H9 (cell line): ENCODE data around the gene PNPLA4. TPM values are rescaled to one million over a fixed set of nuclear protein-coding genes. Genes with fewer than 3 reads are reported as not detected.

ENCODE experiments used
- DNase-seq: peaks from one replicate; pipeline ENCODE4 v3.0.0-alpha.2; 2017
- H2AFZ ChIP-seq: one replicate; pipeline ENCODE4 v1.6.1; 2013; ENCODE audit warnings: mild to moderate bottlenecking, low read length, control low read depth, moderate library complexity
- H2AK5ac ChIP-seq: 2 replicates; pipeline ENCODE4 v1.6.1; 2013; ENCODE audit warnings: low read length, control low read depth, mixed read lengths; ENCODE audit not compliant: insufficient read length
- H2BK120ac ChIP-seq: one replicate; pipeline ENCODE4 v1.6.1; 2013; ENCODE audit warnings: low read depth, mild to moderate bottlenecking, low read length, control low read depth, inconsistent platforms; ENCODE audit not compliant: poor library complexity, severe bottlenecking
- H2BK12ac ChIP-seq: 2 replicates; pipeline ENCODE4 v1.6.1; 2013; ENCODE audit warnings: low read length, control low read depth, mixed read lengths, low read depth; ENCODE audit not compliant: insufficient read length
- H2BK15ac ChIP-seq: 2 replicates; pipeline ENCODE4 v1.6.1; 2013; ENCODE audit warnings: low read depth, low read length, control low read depth
- H2BK20ac ChIP-seq: one replicate; pipeline ENCODE4 v1.6.1; 2013; ENCODE audit warnings: low read depth, mild to moderate bottlenecking, low read length, control low read depth, inconsistent platforms; ENCODE audit not compliant: poor library complexity, severe bottlenecking
- H2BK5ac ChIP-seq: 2 replicates; pipeline ENCODE4 v1.6.1; 2013; ENCODE audit warnings: low read length, control low read depth, mixed read lengths; ENCODE audit not compliant: insufficient read length
- H3K14ac ChIP-seq: 2 replicates; pipeline ENCODE4 v1.6.1; 2013; ENCODE audit warnings: low read length, control low read depth; ENCODE audit not compliant: insufficient read depth
- H3K18ac ChIP-seq: 2 replicates; pipeline ENCODE4 v1.6.1; 2013; ENCODE audit warnings: low read depth, mild to moderate bottlenecking, mixed read lengths, low read length, control low read depth; ENCODE audit not compliant: insufficient read length
- H3K23ac ChIP-seq: 2 replicates; pipeline ENCODE4 v1.6.1; 2013; ENCODE audit warnings: low read length, control low read depth, mixed read lengths, low read depth; ENCODE audit not compliant: insufficient read length
- H3K23me2 ChIP-seq: 2 replicates; pipeline ENCODE4 v1.6.1; 2013; ENCODE audit warnings: low read depth, mild to moderate bottlenecking, mixed read lengths, low read length, control low read depth; ENCODE audit not compliant: insufficient read length, poor library complexity, severe bottlenecking
- H3K27ac ChIP-seq: 2 replicates; pipeline ENCODE4 v1.5.1; 2013; ENCODE audit warnings: low read length, control low read depth, mixed read lengths, low read depth; ENCODE audit not compliant: insufficient read length
- H3K27me3 ChIP-seq: 2 replicates; pipeline ENCODE4 v1.6.1; 2013; ENCODE audit warnings: low read length, control low read depth, inconsistent platforms; ENCODE audit not compliant: insufficient read depth
- H3K4ac ChIP-seq: 2 replicates; pipeline ENCODE4 v1.6.1; 2013; ENCODE audit warnings: low read depth, mild to moderate bottlenecking, control low read depth, inconsistent platforms, low read length, moderate library complexity
- H3K4me1 ChIP-seq: 2 replicates; pipeline ENCODE4 v1.6.1; 2013; ENCODE audit warnings: low read length, control low read depth, inconsistent platforms; ENCODE audit not compliant: insufficient read depth
- H3K4me2 ChIP-seq: 2 replicates; pipeline ENCODE4 v1.6.1; 2013; ENCODE audit warnings: low read length, control low read depth, mixed read lengths; ENCODE audit not compliant: insufficient read length, insufficient read depth
- H3K56ac ChIP-seq: 2 replicates; pipeline ENCODE4 v1.6.1; 2013; ENCODE audit warnings: low read depth, mild to moderate bottlenecking, mixed read lengths, low read length, control low read depth; ENCODE audit not compliant: insufficient read length
- H3K79me1 ChIP-seq: 2 replicates; pipeline ENCODE4 v1.6.1; 2013; ENCODE audit warnings: low read depth, mild to moderate bottlenecking, moderate library complexity, low read length, control low read depth, inconsistent platforms; ENCODE audit not compliant: insufficient read depth, poor library complexity, severe bottlenecking
- H3K79me2 ChIP-seq: 2 replicates; pipeline ENCODE4 v1.6.1; 2013; ENCODE audit warnings: low read length, control low read depth, inconsistent platforms; ENCODE audit not compliant: insufficient read depth
- H3K9ac ChIP-seq: 2 replicates; pipeline ENCODE4 v1.6.1; 2013; ENCODE audit warnings: low read length, control low read depth, mixed read lengths; ENCODE audit not compliant: insufficient read length; ENCODE audit errors: extremely low read depth
- H3K9me3 ChIP-seq: one replicate; pipeline ENCODE4 v1.6.1; 2013; ENCODE audit warnings: low read depth, low read length, inconsistent platforms; ENCODE audit not compliant: control insufficient read depth
- H3T11ph ChIP-seq: one replicate; pipeline ENCODE4 v1.6.1; 2013; ENCODE audit warnings: mild to moderate bottlenecking, low read length, control low read depth, inconsistent platforms
- H4K20me1 ChIP-seq: one replicate; pipeline ENCODE4 v1.6.1; 2013; ENCODE audit not compliant: control insufficient read depth, insufficient read length, insufficient read depth
- H4K5ac ChIP-seq: 2 replicates; pipeline ENCODE4 v1.6.1; 2013; ENCODE audit warnings: low read depth, mild to moderate bottlenecking, mixed read lengths, low read length, control low read depth; ENCODE audit not compliant: insufficient read length
- H4K8ac ChIP-seq: replicated peaks from 2 replicates; pipeline ENCODE4 v1.6.1; 2013; ENCODE audit warnings: low read length, control low read depth, mixed read lengths, low read depth; ENCODE audit not compliant: insufficient read length
- H4K91ac ChIP-seq: 2 replicates; pipeline ENCODE4 v1.6.1; 2013; ENCODE audit warnings: low read depth, mild to moderate bottlenecking, moderate library complexity, mixed read lengths, low read length, control low read depth; ENCODE audit not compliant: insufficient read length
- H3K27ac Mint-ChIP-seq, 3 experiments: 2 replicates in 2 of 3; 3 replicates in 1 of 3; pipeline ENCODE4 v1.8.0; 2020 to 2021; ENCODE audit warnings: mixed read lengths in 3 of 3, mild to moderate bottlenecking in 1 of 3, moderate library complexity in 1 of 3
- H3K27me3 Mint-ChIP-seq: 2 replicates; pipeline ENCODE4 v1.8.0; 2021; ENCODE audit warnings: low read depth, mild to moderate bottlenecking, moderate library complexity, mixed read lengths
- H3K36me3 Mint-ChIP-seq, 3 experiments: 2 replicates in 2 of 3; 3 replicates in 1 of 3; pipeline ENCODE4 v1.8.0; 2020 to 2021; ENCODE audit warnings: low read depth in 3 of 3, mixed read lengths in 3 of 3; ENCODE audit not compliant: insufficient read depth in 1 of 3
- H3K4me1 Mint-ChIP-seq, 2 experiments: 2 replicates each; pipeline ENCODE4 v1.8.0; 2020; ENCODE audit warnings: mixed read lengths in 2 of 2
- H3K4me3 Mint-ChIP-seq, 2 experiments: 2 replicates in 1 of 2; 3 replicates in 1 of 2; pipeline ENCODE4 v1.8.0; 2020 to 2021; ENCODE audit warnings: mild to moderate bottlenecking in 2 of 2, mixed read lengths in 2 of 2, moderate library complexity in 1 of 2
- H3K9me3 Mint-ChIP-seq, 2 experiments: 2 replicates in 1 of 2; 3 replicates in 1 of 2; pipeline ENCODE4 v1.8.0; 2020; ENCODE audit warnings: mild to moderate bottlenecking in 2 of 2, mixed read lengths in 2 of 2, moderate library complexity in 1 of 2
- CTCF ChIP-seq: fragments of 200-600 bp; sonication (generic); conservative IDR thresholded peaks from 3 replicates; pipeline ENCODE4 v1.8.0; 2021; ENCODE audit warnings: antibody characterized with exemption, mild to moderate bottlenecking
- WGBS: extraction: QIAGEN DNeasy Blood & Tissue Kit; methylation state at CpG from one replicate; pipeline ENCODE4 v1.1.7; 2013; ENCODE audit warnings: missing lambda C conversion rate, low lambda C conversion rate, mixed read lengths; ENCODE audit not compliant: insufficient read length; ENCODE audit errors: extremely low coverage; 5-methylcytosine and 5-hydroxymethylcytosine counted together
- total RNA-seq: library from RNA; stranded (reverse); gene quantifications from 2 replicates; pipeline ENCODE4 v1.2.1, GENCODE V29; 2021

PNPLA4 gene
- total RNA-seq, 1 experiment from 2014 or later = 21.4 TPM

- H2AK5ac ChIP-seq = no peak overlapping the region
- no peak overlapping the region for H3K56ac ChIP-seq
- no peak overlapping the region for H2BK15ac ChIP-seq
- no CpG with 5 or more reads among the region's 9 CpGs for WGBS
- no peak overlapping the region for H2BK5ac ChIP-seq
- no peak overlapping the region for H3K9ac ChIP-seq
- TF ChIP-seq CTCF = no peak
- no peak overlapping the region for H4K91ac ChIP-seq
- no peak overlapping the region for H2AFZ ChIP-seq
- H2BK20ac ChIP-seq = no peak overlapping the region
- no peak overlapping the region for H3K4ac ChIP-seq
- Mint-ChIP-seq H3K4me3 (no peak overlapping the region), H3K27ac (no peak overlapping the region), H3K27me3 (no peaks in the 10 kb centered on the region; the same call in 1 of the 2 replicates), H3K36me3 (no peaks in the 10 kb centered on the region), H3K9me3 (no peaks in the 10 kb centered on the region; a peak in 1 of 5 replicates), H3K4me1 (no peaks in the 10 kb centered on the region; a peak in 1 of 4 replicates)
- H3K27ac ChIP-seq = no peak overlapping the region
- H3K79me1 ChIP-seq = no peaks in the 10 kb centered on the region
- DNase-seq = no peak
- H2BK120ac ChIP-seq = no peak overlapping the region
- no peak overlapping the region for H2BK12ac ChIP-seq
- no peak overlapping the region for H3T11ph ChIP-seq
- no peak overlapping the region for H3K14ac ChIP-seq
- H4K5ac ChIP-seq = no peak overlapping the region
- H3K23me2 ChIP-seq = no peaks in the 10 kb centered on the region
- H3K79me2 ChIP-seq = no peaks in the 10 kb centered on the region
- H3K18ac ChIP-seq = no peak overlapping the region
- no peak overlapping the region for H4K8ac ChIP-seq
- no peak overlapping the region for H3K4me2 ChIP-seq
- no peaks in the 10 kb centered on the region for H3K9me3 ChIP-seq
- no peak overlapping the region for H3K23ac ChIP-seq
- no peaks in the 10 kb centered on the region for H3K4me1 ChIP-seq
- H3K27me3 ChIP-seq = no peaks in the 10 kb centered on the region
- no peaks in the 10 kb centered on the region for H4K20me1 ChIP-seq
Observed at GRCh38 chrX:7891928-7892327, 35.3 kb downstream of the PNPLA4 start.
